ENCODE data around the gene OR8B4.

GRCh38 chr11:124460459-124460858, 35.8 kb upstream of the OR8B4 start:
- TF ChIP-seq ZNF274 (IDR thresholded peaks at IDR 0.05; ENCODE audit: low read depth, low read length) (no peak), SUZ12 (IDR thresholded peaks at IDR 0.05; ENCODE audit: extremely low read depth, insufficient read depth, insufficient read length) (no peak), YY1 (IDR thresholded peaks at IDR 0.05; ENCODE audit: insufficient read depth, insufficient read length) (no peak)

All from NT2/D1 (cell line).